HG02852 (cell line): ENCODE measurements around the gene ACP5.

Source experiments
- ATAC-seq: cut with Tn5 transposase; IDR thresholded peaks from one replicate; pipeline ENCODE4 v1.9.1; 2021; ENCODE audit warnings: mild to moderate bottlenecking, moderate library complexity; ENCODE audit not compliant: unreplicated experiment

The ACP5 gene

DNA sequence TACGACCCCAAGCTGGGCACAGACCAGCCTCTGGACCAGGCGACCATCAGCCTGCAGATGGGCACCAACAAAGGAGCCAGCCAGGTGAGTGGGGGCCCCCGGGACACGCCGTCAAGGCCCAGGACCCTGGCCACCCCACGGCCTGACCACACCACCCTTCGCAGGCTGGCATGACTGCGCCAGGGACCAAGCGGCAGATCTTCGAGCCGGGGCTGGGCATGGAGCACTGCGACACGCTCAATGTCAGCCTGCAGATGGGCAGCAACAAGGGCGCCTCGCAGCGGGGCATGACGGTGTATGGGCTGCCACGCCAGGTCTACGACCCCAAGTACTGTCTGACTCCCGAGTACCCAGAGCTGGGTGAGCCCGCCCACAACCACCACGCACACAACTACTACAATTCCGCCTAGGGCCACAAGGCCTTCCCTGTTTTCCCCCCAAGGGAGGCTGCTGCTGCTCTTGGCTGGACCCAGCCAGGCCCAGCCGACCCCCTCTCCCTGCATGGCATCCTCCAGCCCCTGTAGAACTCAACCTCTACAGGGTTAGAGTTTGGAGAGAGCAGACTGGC lies 28.0 kb downstream of the ACP5 start:
- no peak for ATAC-seq

DNA sequence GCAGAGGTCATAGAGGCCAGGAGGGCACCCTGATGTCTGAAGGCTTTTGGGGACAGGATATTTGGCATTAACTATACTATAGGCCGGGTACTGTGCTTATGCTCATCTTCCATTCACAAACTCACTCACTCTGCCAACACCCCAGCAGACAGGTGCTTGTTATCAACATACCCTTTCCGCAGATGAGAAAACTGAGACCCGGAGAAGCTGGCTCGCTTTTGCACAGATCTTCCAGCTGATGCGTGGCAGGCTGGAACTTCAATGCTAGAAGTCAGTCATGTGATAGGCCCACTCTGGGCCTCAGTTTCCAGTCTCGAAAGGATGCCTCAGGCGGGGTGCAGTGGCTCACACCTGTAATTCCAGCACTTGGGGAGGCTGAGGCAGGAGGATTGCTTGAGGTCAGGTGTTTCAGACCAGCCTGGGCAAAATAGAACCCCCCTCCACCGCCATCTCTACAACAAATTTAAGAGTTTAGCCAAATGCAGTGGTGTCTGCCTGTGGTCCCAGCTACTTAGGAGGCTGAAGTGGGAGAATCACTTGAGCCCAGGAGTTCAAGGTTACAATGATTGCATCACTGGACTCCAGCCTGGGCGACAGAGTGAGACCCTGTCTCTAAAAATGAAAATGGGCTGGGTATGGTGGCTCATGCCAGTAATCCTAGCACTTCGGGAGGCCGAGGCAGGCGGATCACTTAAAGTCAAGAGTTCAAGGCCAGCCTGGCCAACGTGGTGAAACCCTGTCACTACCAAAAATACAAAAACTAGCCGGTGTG lies 29.3 kb downstream of the ACP5 start:
- no peak for ATAC-seq

DNA sequence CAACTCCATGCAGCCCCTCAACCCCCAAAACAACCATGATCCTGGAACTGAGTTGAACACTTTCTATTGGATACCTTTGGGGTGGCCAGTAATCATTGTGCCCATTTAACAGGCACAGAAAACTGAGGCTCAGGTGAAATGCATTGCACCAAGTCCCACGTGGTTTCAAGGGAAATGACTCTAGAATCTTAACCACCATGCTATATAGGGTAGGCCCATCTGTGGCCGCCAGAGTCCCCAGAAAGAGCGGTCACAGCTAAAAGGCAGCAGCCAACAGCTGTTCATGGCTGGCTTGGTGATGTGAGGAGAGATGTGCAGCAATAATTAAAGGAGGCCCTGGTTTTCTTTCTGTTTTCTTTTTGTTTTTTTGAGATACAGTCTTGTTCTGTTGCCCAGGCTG lies 36.2 kb downstream of the ACP5 start:
- no peak for ATAC-seq

DNA sequence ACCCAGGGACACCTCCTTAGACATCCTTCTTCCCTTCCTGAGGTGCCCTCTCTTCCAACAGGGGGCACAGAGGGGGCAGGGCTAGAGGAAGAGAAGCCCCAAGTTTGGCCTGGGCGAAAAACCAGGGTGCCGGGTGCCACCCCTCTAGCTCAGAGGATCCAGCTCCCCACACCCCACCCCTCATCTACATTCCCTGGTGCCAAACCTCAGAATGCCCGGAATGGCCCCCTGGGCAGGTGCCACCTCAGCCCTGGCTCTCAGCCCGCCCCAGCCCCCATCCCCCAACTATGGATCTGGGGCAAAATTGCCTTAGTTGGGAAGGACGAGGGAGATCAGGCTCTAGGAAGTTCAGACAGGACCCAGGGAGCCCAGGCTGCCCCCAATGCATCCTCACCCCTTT lies 36.8 kb downstream of the ACP5 start:
- no peak for ATAC-seq

- ATAC-seq: no peak
Observed at GRCh38 chr19:11539495-11540365, 37.7 kb downstream of the ACP5 start.

GRCh38 chr19:11538232-11539036 lies 39.0 kb downstream of the ACP5 start, which contains the start of gene CNN1:
Gene CNN1 (plus strand): TSS chr19:11538851. CDS start chr19:11538928, 77 bp downstream.
- no peak for ATAC-seq

DNA sequence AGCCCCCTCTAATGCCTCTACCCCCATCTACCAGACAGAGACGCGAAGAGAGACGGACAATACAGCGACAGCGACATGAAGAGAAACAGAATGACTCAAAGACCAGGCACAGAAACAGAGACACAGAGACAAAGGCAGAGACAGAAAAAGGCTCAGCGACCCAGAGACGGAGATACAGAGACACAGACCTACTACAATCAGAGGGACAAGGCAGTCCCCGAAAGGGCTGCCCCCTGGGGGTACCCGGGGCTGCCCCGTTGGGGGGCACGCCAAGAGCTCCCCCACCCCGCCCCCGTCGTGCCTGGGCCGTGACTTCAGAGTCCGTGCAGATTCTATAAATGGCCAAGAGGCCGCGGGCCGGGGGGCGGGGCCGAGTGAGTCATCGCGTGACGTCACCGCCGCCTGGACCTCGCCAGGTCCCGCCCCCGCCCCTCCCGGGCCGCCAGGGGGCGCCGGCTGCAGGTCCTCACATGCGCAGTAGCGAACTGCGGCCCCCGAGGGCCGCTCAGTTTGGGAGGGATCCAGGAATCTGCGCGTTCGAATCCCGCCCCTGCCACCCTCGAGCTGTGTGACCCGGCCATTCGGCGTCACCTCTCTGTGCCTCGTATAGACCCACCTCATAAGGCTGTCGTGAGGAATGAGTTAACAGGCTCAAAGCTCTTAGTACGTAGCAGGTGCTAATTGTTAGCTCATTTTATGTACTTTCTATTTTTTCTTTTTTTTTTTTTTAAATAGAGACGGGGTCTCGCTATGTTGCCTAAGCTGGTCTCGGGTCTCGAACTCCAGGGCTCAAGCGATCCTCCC lies 41.5 kb downstream of the ACP5 start:
- peak; percentile 54 for ATAC-seq

DNA sequence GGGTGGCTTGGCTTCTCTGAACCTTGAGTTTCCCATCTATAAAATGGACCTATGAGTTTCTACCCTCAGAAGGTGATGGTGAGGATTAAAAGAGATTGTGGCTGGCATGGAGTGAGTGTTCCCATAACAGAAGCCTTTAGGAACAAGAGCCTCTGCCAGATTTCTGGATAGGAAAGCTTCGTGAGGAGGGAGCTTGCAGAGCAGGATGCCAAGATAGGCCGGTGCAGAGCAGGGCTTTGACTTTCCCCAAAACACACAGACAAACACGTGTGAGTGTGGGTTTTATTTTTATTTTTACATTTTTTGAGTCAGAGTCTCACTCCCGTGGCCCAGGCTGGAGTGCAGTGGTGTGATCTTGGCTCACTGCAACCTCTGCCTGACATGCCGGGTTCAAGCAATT lies 42.5 kb downstream of the ACP5 start:
- no peak for ATAC-seq

DNA sequence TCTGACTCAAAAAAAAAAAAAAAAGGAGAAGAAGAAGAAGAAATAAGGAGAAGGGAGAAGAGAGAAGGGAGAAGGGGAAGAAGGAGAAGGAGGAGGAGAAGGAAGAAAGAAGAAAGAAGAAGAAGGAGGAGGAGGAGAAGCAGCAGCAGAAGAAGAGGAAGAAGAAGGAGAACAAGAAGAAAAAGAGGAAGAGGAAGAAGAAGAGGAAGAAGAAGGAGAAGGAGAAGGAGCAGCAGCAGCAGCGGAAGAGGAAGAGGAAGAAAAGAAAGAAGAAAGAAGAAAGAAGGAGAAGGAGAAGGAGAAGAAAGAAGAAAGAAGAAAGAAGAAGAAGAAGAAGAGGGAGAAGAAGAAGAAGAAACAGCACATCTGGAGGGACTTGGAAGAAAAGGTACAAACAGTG lies 42.9 kb downstream of the ACP5 start:
- no peak for ATAC-seq

- no peak for ATAC-seq
Observed at GRCh38 chr19:11530432-11530831, 47.0 kb downstream of the ACP5 start.

GRCh38 chr19:11528551-11529341 lies 48.7 kb downstream of the ACP5 start, which contains the start of gene ECSIT:
Gene ECSIT (minus strand): TSS chr19:11529134. CDS start chr19:11519170, 9,964 bp downstream.
- peak; percentile 96 for ATAC-seq
